PC-3 (cell line): ENCODE data around the gene SPRED3. TPM values are rescaled to one million over a fixed set of nuclear protein-coding genes. Genes with fewer than 3 reads are reported as not detected.

Experiments used
- ATAC-seq: fragments of 200-7000 bp; cut with Tn5 transposase; 2 replicates; pipeline ENCODE4 v1.9.1; 2020; ENCODE audit warnings: mild to moderate bottlenecking, moderate library complexity
- BruUV-seq: library from RNA; stranded (reverse); fragments of 400-500 nt; replicated peaks from 2 replicates; lab custom pipeline; 2021; lab: Mats Ljungman, UMichigan
- CTCF ChIA-PET: fragments of 300-600 bp; sonication (Branson Sonifier 250); formaldehyde crosslinking; loops from one replicate; lab custom pipeline; 2022; ENCODE audit warnings: antibody characterized with exemption; lab: Charles Lee
- POLR2A ChIA-PET: fragments of 300-600 bp; sonication (Branson Sonifier 250); formaldehyde crosslinking; loops from one replicate; lab custom pipeline; 2022; ENCODE audit warnings: antibody characterized with exemption; ENCODE audit not compliant: unreplicated experiment; lab: Charles Lee
- DNase-seq: peaks from one replicate; pipeline ENCODE4 v3.0.0-alpha.2; 2015
- H2AFZ ChIP-seq: fragments of 300-600 bp; sonication (generic); 2 replicates; pipeline ENCODE4 v1.6.0; 2016; ENCODE audit warnings: antibody characterized with exemption, low read length
- H3F3A ChIP-seq: fragments of 300-600 bp; sonication (generic); one replicate; pipeline ENCODE4 v1.6.0; 2017; ENCODE audit warnings: antibody characterized with exemption, low read length, control low read depth, mild to moderate bottlenecking; ENCODE audit not compliant: unreplicated experiment
- H3K27ac ChIP-seq: fragments of 300-600 bp; sonication (generic); 2 replicates; pipeline ENCODE4 v1.5.1; 2016; ENCODE audit warnings: mild to moderate bottlenecking, low read length
- H3K27me3 ChIP-seq: fragments of 300-600 bp; sonication (generic); 2 replicates; pipeline ENCODE4 v1.6.1; 2016; ENCODE audit warnings: low read length, mixed read lengths
- H3K36me3 ChIP-seq: fragments of 300-600 bp; sonication (generic); 2 replicates; pipeline ENCODE4 v1.6.1; 2016; ENCODE audit warnings: low read depth, mixed run types, low read length, mixed read lengths
- H3K4me1 ChIP-seq: fragments of 300-600 bp; sonication (generic); 2 replicates; pipeline ENCODE4 v1.5.1; 2016; ENCODE audit warnings: low read length; ENCODE audit not compliant: insufficient read depth
- H3K4me2 ChIP-seq: fragments of 300-600 bp; sonication (generic); 2 replicates; pipeline ENCODE4 v1.6.0; 2016; ENCODE audit warnings: low read length
- H3K4me3 ChIP-seq: fragments of 300-600 bp; sonication (generic); 2 replicates; pipeline ENCODE4 v1.5.1; 2016; ENCODE audit warnings: mild to moderate bottlenecking, low read length, mixed read lengths
- H3K79me2 ChIP-seq: fragments of 300-600 bp; sonication (generic); 2 replicates; pipeline ENCODE4 v1.6.1; 2017; ENCODE audit warnings: low read length, mixed read lengths
- H3K9ac ChIP-seq: fragments of 300-600 bp; sonication (generic); 2 replicates; pipeline ENCODE4 v1.6.0; 2016; ENCODE audit warnings: mild to moderate bottlenecking, low read length
- H3K9me2 ChIP-seq: fragments of 300-600 bp; sonication (generic); replicated peaks from 2 replicates; pipeline ENCODE4 v1.6.1; 2016; ENCODE audit warnings: mixed run types, low read length, mixed read lengths
- H3K9me3 ChIP-seq: fragments of 300-600 bp; sonication (generic); 2 replicates; pipeline ENCODE4 v1.6.1; 2016; ENCODE audit warnings: low read length, mixed read lengths
- H4K20me1 ChIP-seq: fragments of 300-600 bp; sonication (generic); 2 replicates; pipeline ENCODE4 v1.6.1; 2016; ENCODE audit warnings: low read length, mixed read lengths
- EZH2 ChIP-seq: fragments of 300-600 bp; sonication (generic); IDR thresholded peaks from one replicate; pipeline ENCODE4 v1.6.1; 2017; ENCODE audit warnings: antibody characterized with exemption, mild to moderate bottlenecking, low read length; ENCODE audit not compliant: unreplicated experiment
- EZH2phosphoT487 ChIP-seq: fragments of 300-600 bp; sonication (generic); IDR thresholded peaks from 2 replicates; pipeline ENCODE4 v1.6.1; 2018; ENCODE audit warnings: mild to moderate bottlenecking, antibody characterized with exemption, low read length, borderline replicate concordance
- intact Hi-C: fragments of 100-400 bp; cut with micrococcal nuclease; formaldehyde crosslinking; loops from 2 replicates; pipeline ENCODE4 v1.9.0; 2023
- total RNA-seq: library from RNA; depleted of rRNA; stranded (reverse); fragments of >200 nt; gene quantifications from 2 replicates; pipeline ENCODE4 v1.2.3, GENCODE V29; 2014
- TF ChIP-seq, protein P1 (sequence below): fragments of 300-600 bp; sonication (generic); conservative IDR thresholded peaks from 2 replicates; pipeline ENCODE4 v1.5.1; 2017; ENCODE audit warnings: antibody characterized with exemption, low read depth, mild to moderate bottlenecking, low read length

Gene SPRED3
- total RNA-seq, 1 experiment from 2014 or later = 4.1 TPM

DNA sequence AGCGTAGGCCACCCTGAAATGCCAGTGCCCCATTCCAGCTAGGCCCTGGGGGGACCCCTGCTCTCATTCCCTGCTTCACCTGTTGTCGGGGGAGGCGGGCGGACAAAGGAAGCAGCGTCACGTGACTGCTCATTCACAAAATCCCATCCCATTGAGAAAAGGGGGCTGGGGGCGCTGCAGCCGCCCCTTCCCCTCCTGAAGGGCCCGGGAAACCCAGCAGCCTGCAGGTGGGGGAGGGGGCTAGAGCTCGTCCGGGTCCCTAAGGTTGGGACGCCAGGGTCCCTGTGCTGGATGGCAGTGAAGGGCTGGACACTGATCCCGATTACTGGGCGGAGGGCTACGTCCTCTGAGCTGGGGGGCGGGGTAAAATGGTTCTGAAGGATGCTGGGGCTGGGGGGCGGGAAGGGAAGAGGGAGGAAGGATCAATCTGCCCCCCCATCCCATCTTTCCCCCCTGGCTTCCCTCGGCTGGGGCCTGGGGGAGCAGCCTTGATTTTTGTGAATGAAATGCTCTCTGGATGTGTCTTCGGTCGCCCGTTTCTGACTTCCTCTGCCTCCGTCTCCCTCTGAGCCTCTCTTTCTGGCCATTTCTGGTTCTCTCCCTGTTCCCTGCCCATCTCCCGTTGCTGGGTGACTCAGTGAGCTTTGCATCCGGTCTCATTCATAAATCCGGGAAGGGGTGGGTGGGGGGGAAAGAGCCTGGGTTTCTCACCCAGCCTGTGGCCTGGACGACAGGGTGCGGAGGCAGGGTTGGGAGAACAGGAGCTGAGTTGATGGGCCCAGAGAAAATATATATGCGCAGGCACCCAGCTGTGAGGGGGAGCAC is 816 bp downstream of the SPRED3 start:
- Histone ChIP-seq H3K79me2 (no peaks in the 10 kb centered on the region), H3F3A (no peaks in the 10 kb centered on the region), H2AFZ (peak overlapping the region; percentile 60), H3K9me2 (no peaks in the 10 kb centered on the region), H3K9ac (peak overlapping the region; percentile 70), H3K4me3 (peak overlapping the region; percentile 85), H3K36me3 (no peaks in the 10 kb centered on the region), H3K9me3 (no peaks in the 10 kb centered on the region), H3K27me3 (no peaks in the 10 kb centered on the region), H4K20me1 (no peaks in the 10 kb centered on the region), H3K4me1 (peaks cover 7% of the 10 kb centered on the region; the same call in 1 of the 2 replicates), H3K27ac (peak overlapping the region; percentile 56), H3K4me2 (peak overlapping the region; percentile 97)
- DNase-seq = peak; percentile 72
- TF ChIP-seq EZH2phosphoT487 = no peak
- no peak for TF ChIP-seq EZH2
- TF ChIP-seq, protein P1, sequence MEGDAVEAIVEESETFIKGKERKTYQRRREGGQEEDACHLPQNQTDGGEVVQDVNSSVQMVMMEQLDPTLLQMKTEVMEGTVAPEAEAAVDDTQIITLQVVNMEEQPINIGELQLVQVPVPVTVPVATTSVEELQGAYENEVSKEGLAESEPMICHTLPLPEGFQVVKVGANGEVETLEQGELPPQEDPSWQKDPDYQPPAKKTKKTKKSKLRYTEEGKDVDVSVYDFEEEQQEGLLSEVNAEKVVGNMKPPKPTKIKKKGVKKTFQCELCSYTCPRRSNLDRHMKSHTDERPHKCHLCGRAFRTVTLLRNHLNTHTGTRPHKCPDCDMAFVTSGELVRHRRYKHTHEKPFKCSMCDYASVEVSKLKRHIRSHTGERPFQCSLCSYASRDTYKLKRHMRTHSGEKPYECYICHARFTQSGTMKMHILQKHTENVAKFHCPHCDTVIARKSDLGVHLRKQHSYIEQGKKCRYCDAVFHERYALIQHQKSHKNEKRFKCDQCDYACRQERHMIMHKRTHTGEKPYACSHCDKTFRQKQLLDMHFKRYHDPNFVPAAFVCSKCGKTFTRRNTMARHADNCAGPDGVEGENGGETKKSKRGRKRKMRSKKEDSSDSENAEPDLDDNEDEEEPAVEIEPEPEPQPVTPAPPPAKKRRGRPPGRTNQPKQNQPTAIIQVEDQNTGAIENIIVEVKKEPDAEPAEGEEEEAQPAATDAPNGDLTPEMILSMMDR = no peak
- ChIA-PET CTCF (interaction anchor here (0.6 kb wide), 1 partner anchor 14 kb away, joined by 5 read pairs; the partner anchor contains the start of gene FAM98C), POLR2A (interaction anchor here (1.2 kb wide), 1 partner anchor 15 kb away, joined by 4 read pairs; the partner anchor contains the start of gene PSMD8)
- ATAC-seq = peak; percentile 5; the same call in 1 of the 2 replicates
- intact Hi-C loops = loop anchor here (5.0 kb wide), 1 partner anchor 52 kb away; the partner anchor contains the start of gene CATSPERG
- TSS peak; percentile 92 for BruUV-seq

DNA sequence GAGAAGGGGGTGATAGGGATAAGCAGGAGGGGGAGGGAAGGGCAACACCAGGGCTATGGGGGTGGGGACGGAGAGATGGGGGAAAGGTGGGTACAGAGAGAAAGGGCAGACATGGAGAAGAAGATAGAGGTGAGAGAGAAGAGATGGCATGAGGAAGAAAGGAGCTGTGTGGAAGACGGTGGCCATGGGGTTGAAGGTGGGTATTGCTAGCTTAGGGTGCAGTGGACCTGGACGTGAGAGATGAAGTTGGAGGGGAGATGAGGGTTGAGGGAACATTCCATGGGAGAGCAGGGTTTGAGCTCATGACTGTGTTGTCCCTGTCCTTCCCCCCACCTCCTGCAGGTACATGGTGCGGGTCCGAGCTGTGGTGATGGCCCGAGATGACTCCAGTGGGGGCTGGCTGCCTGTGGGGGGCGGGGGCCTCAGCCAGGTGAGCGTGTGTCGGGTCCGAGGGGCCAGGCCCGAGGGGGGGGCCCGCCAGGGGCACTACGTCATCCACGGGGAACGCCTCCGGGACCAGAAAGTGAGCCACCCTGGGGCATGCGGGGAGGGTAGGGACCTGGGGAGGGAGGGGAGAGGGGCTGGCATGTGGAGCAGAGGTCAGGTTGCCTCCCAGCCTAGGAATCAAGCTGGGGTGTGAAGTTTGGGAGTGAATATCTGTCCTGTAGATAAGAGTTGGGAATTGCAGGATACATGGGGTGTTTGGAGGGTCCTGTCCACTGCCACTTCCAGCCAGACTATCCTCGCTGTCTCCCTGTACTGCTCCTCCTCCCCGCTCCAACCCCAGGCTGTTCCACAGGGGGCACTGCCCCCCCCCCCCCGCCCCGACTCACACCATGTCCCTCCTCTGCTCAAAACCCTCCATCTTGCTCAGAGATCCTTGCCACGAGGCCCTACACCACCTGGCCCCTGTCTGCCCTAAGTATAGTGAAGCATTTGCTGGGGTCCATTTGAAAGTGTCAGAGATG is 1.7 kb downstream of the SPRED3 start:
- Histone ChIP-seq H2AFZ (no peak overlapping the region), H3K4me1 (peaks cover 7% of the 10 kb centered on the region; the same call in 1 of the 2 replicates), H4K20me1 (no peaks in the 10 kb centered on the region), H3K36me3 (no peaks in the 10 kb centered on the region), H3F3A (no peaks in the 10 kb centered on the region), H3K27me3 (no peaks in the 10 kb centered on the region), H3K79me2 (no peaks in the 10 kb centered on the region), H3K4me2 (peak overlapping the region; percentile 53), H3K9me3 (no peaks in the 10 kb centered on the region), H3K9ac (no peak overlapping the region), H3K27ac (no peak overlapping the region), H3K4me3 (peak overlapping the region; percentile 30; the same call in 1 of the 2 replicates), H3K9me2 (no peaks in the 10 kb centered on the region)
- ATAC-seq = no peak
- TF ChIP-seq, protein P1 = no peak
- TF ChIP-seq EZH2phosphoT487 (no peak), EZH2 (no peak)
- CTCF ChIA-PET = interaction anchor here (0.6 kb wide), 1 partner anchor 13 kb away, joined by 5 read pairs; the partner anchor contains the start of gene FAM98C
- POLR2A ChIA-PET = interaction anchor here (1.2 kb wide), 1 partner anchor 16 kb away, joined by 4 read pairs; the partner anchor contains the start of gene PSMD8
- DNase-seq = no peak
- BruUV-seq = no TSS peak
- intact Hi-C loops = loop anchor here (5.0 kb wide), 1 partner anchor 53 kb away; the partner anchor contains the start of gene CATSPERG
